Stimulated activated CD4-positive, alpha-beta T cell treated with anti-CD3 and anti-CD28 coated beads, Interleukin-2, amount 100 ng/mL, for 48 hours (primary cell): ENCODE data around the gene SMIM1.

ENCODE experiments used
- DNase-seq, 2 donors: peaks; one replicate each; pipeline ENCODE4 v3.0.0-alpha.2; 2020

Gene SMIM1

GRCh38 chr1:3759796-3760195, 12.8 kb upstream of the SMIM1 start:
- DNase-seq, result no peak

- no peak for DNase-seq
Observed at GRCh38 chr1:3761296-3762010, 11.1 kb upstream of the SMIM1 start.

GRCh38 chr1:3762151-3762872, 10.2 kb upstream of the SMIM1 start:
- DNase-seq, result no peak

- no peak for DNase-seq
Observed at GRCh38 chr1:3762873-3763228, 9.7 kb upstream of the SMIM1 start.

GRCh38 chr1:3763351-3764125, 9.0 kb upstream of the SMIM1 start:
- DNase-seq, result no peak

- DNase-seq, result no peak
Observed at GRCh38 chr1:3767328-3767925, 5.1 kb upstream of the SMIM1 start.

GRCh38 chr1:3768811-3769390, 3.6 kb upstream of the SMIM1 start:
- no peak for DNase-seq

GRCh38 chr1:3770047-3770765, 2.3 kb upstream of the SMIM1 start:
- no peak for DNase-seq

GRCh38 chr1:3771108-3772026, 1.2 kb upstream of the SMIM1 start:
- DNase-seq, result no peak

GRCh38 chr1:3772027-3772714, 378 bp upstream of the SMIM1 start:
- peak; percentile 77 to 82 for DNase-seq

GRCh38 chr1:3773572-3774275, 1.2 kb downstream of the SMIM1 start:
- no peak for DNase-seq

- DNase-seq, result no peak
Observed at GRCh38 chr1:3774276-3774945, 1.9 kb downstream of the SMIM1 start.

GRCh38 chr1:3774946-3775489, 2.5 kb downstream of the SMIM1 start:
- no peak for DNase-seq

- peak in 1 of 2 donors; percentile 41 for DNase-seq
Observed at GRCh38 chr1:3775490-3776230, 3.1 kb downstream of the SMIM1 start.

GRCh38 chr1:3776231-3776961, 3.8 kb downstream of the SMIM1 start:
- no peak for DNase-seq

GRCh38 chr1:3777078-3777547, 4.6 kb downstream of the SMIM1 start:
- DNase-seq, result no peak
